ENCODE results near the gene RPL28.

DNA sequence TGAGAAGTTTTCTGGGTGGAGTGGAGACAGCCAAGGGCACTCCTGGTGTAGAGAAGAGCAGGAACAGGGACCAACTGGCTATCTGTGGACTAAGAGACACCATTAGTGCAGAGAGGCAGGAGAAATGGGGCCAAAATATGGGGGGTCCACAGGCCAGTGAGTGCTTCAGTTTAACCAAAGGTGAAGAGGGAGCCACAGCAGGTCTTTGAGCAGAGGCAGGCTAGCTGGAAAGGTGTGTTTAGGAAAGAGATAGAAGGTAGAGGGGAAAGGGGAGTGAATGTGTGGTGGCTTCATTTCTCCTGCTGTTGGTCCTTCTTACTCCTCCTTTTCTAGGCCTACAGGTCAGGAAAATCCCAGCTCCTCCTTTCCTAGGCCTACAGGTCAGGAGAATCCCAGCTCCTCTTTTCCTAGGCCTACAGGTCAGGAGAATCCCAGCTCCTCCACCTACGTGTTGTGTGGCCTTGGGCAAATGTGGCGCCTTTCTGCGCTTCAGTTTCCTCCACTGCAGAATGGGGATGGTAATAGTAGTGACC is 3.1 kb upstream of the RPL28 start:
- TF ChIP-seq, protein P1, sequence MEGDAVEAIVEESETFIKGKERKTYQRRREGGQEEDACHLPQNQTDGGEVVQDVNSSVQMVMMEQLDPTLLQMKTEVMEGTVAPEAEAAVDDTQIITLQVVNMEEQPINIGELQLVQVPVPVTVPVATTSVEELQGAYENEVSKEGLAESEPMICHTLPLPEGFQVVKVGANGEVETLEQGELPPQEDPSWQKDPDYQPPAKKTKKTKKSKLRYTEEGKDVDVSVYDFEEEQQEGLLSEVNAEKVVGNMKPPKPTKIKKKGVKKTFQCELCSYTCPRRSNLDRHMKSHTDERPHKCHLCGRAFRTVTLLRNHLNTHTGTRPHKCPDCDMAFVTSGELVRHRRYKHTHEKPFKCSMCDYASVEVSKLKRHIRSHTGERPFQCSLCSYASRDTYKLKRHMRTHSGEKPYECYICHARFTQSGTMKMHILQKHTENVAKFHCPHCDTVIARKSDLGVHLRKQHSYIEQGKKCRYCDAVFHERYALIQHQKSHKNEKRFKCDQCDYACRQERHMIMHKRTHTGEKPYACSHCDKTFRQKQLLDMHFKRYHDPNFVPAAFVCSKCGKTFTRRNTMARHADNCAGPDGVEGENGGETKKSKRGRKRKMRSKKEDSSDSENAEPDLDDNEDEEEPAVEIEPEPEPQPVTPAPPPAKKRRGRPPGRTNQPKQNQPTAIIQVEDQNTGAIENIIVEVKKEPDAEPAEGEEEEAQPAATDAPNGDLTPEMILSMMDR (IDR thresholded peaks at IDR 0.05), result no peak
- TF ChIP-seq EP300 (IDR thresholded peaks at IDR 0.05) (no peak), POLR2A (IDR thresholded peaks at IDR 0.05) (no peak)
